Liver (tissue), 9 donors: ENCODE measurements around the gene KCNJ3. TPM values are rescaled to one million over a fixed set of nuclear protein-coding genes. Genes with fewer than 3 reads are reported as not detected.

Experiments used
- DNase-seq: peaks from one replicate; pipeline ENCODE4 v3.0.0-alpha.2; 2017; ENCODE audit warnings: low spot score
- H3K27ac ChIP-seq, 2 donors: one replicate each; pipeline ENCODE4 v1.7.0; 2013; ENCODE audit warnings: inconsistent platforms in 2 of 2, low read length in 2 of 2, control low read depth in 1 of 2, low read depth in 1 of 2, mild to moderate bottlenecking in 1 of 2
- H3K27me3 ChIP-seq, 4 donors: one replicate each; pipeline versions ENCODE4 v1.6.1 to v1.7.0; 2013; ENCODE audit warnings: low read length in 3 of 4, inconsistent platforms in 1 of 4, mild to moderate bottlenecking in 1 of 4, moderate library complexity in 1 of 4; ENCODE audit not compliant: control insufficient read depth in 4 of 4, insufficient read depth in 4 of 4
- H3K36me3 ChIP-seq, 4 donors: one replicate each; pipeline versions ENCODE4 v1.6.1 to v1.7.0; 2013; ENCODE audit warnings: low read length in 3 of 4, mild to moderate bottlenecking in 3 of 4, low read depth in 1 of 4, moderate library complexity in 1 of 4; ENCODE audit not compliant: control insufficient read depth in 4 of 4, insufficient read depth in 3 of 4
- H3K4me1 ChIP-seq, 4 donors: one replicate each; pipeline versions ENCODE4 v1.6.1 to v1.7.0; 2013; ENCODE audit warnings: low read length in 3 of 4, mild to moderate bottlenecking in 3 of 4, moderate library complexity in 1 of 4; ENCODE audit not compliant: control insufficient read depth in 4 of 4, insufficient read depth in 4 of 4
- H3K4me3 ChIP-seq, 3 donors: one replicate each; pipeline versions ENCODE4 v1.6.1 to v1.7.0; 2013; ENCODE audit warnings: low read length in 3 of 3, control low read depth in 1 of 3, low read depth in 1 of 3, mild to moderate bottlenecking in 1 of 3
- H3K9ac ChIP-seq, 2 donors: one replicate each; pipeline ENCODE4 v1.7.0; 2013; ENCODE audit warnings: low read length in 2 of 2, mild to moderate bottlenecking in 2 of 2, moderate library complexity in 2 of 2, control low read depth in 1 of 2, low read depth in 1 of 2
- H3K9me3 ChIP-seq, 4 donors: one replicate each; pipeline versions ENCODE4 v1.6.1 to v1.7.0; 2013; ENCODE audit warnings: low read length in 3 of 4; ENCODE audit not compliant: control insufficient read depth in 4 of 4
- CTCF ChIP-seq: fragments of 150-350 bp; IDR thresholded peaks from 2 replicates; pipeline ENCODE4 v1.5.1; 2017; ENCODE audit warnings: improper control_type of control experiment, low read depth, low read length; ENCODE audit not compliant: missing input control
- EGR1 ChIP-seq, 2 donors: IDR thresholded peaks; 2 replicates each; pipeline ENCODE4 v1.6.1; 2016 to 2018; ENCODE audit warnings: antibody characterized with exemption in 2 of 2, low read depth in 2 of 2
- FOXA2 ChIP-seq: IDR thresholded peaks from 2 replicates; pipeline ENCODE4 v1.6.1; 2016; ENCODE audit warnings: antibody characterized with exemption
- GABPA ChIP-seq, 2 donors: IDR thresholded peaks in 1 of 2; conservative IDR thresholded peaks in 1 of 2; 2 replicates each; pipeline ENCODE4 v1.6.1; 2016; ENCODE audit warnings: antibody characterized with exemption in 2 of 2, mild to moderate bottlenecking in 1 of 2, moderate library complexity in 1 of 2
- HNF4G ChIP-seq: IDR thresholded peaks from 2 replicates; pipeline ENCODE4 v1.6.1; 2016; ENCODE audit warnings: antibody characterized with exemption
- JUND ChIP-seq, 2 donors: IDR thresholded peaks; 2 replicates each; pipeline ENCODE4 v1.6.1; 2016; ENCODE audit warnings: antibody characterized with exemption in 2 of 2
- MAX ChIP-seq: IDR thresholded peaks from 2 replicates; pipeline ENCODE4 v1.6.1; 2016; ENCODE audit warnings: antibody characterized with exemption
- NR2F2 ChIP-seq: IDR thresholded peaks from 2 replicates; pipeline ENCODE4 v1.6.1; 2016; ENCODE audit warnings: antibody characterized with exemption
- RAD21 ChIP-seq, 2 donors: IDR thresholded peaks; 2 replicates each; pipeline ENCODE4 v1.6.1; 2016; ENCODE audit warnings: antibody characterized with exemption in 2 of 2, mild to moderate bottlenecking in 2 of 2
- REST ChIP-seq: IDR thresholded peaks from 2 replicates; pipeline ENCODE4 v1.6.1; 2016; ENCODE audit warnings: antibody characterized with exemption, mild to moderate bottlenecking
- RXRA ChIP-seq, 2 donors: IDR thresholded peaks; 2 replicates each; pipeline ENCODE4 v1.6.1; 2017 to 2018; ENCODE audit warnings: antibody characterized with exemption in 2 of 2, mild to moderate bottlenecking in 1 of 2
- SP1 ChIP-seq: IDR thresholded peaks from 2 replicates; pipeline ENCODE4 v1.6.1; 2018; ENCODE audit warnings: antibody characterized with exemption, mild to moderate bottlenecking
- TAF1 ChIP-seq: conservative IDR thresholded peaks from 2 replicates; pipeline ENCODE4 v1.6.1; 2016; ENCODE audit warnings: antibody characterized with exemption, mild to moderate bottlenecking
- YY1 ChIP-seq: IDR thresholded peaks from 2 replicates; pipeline ENCODE4 v1.6.1; 2016; ENCODE audit warnings: antibody characterized with exemption, mild to moderate bottlenecking
- ZBTB33 ChIP-seq: IDR thresholded peaks from 2 replicates; pipeline ENCODE4 v1.6.1; 2016; ENCODE audit warnings: antibody characterized with exemption
- WGBS: extraction: QIAGEN DNeasy Blood & Tissue Kit; methylation state at CpG from one replicate; pipeline ENCODE4 v1.1.7; 2013; 5-methylcytosine and 5-hydroxymethylcytosine counted together
- polyA plus RNA-seq, 2 donors: library from polyadenylated mRNA; stranded (reverse) in 1 of 2; unstranded in 1 of 2; fragments of 200-250 nt in 1 of 2; fragments of >200 nt in 1 of 2; fragmentation: Nextera tagmentation in 1 of 2; extraction: Ambion mirVana in 1 of 2; gene quantifications; one replicate each; pipeline versions ENCODE4 v1.2.1 to v1.2.3, GENCODE V29; 2013 to 2015
- total RNA-seq, 2 donors: library from RNA; depleted of rRNA; stranded (reverse); fragments of >200 nt; gene quantifications; one replicate each; pipeline ENCODE4 v1.2.3, GENCODE V29; 2014
- TF ChIP-seq, protein P1 (sequence below): IDR thresholded peaks from 2 replicates; pipeline ENCODE4 v1.6.1; 2016; ENCODE audit warnings: antibody characterized with exemption
- donor health status: healthy.
- donor health status: healthy.
- donor health status: healthy.
- donor health status: healthy.
- donor health status: healthy.

Gene KCNJ3
- total and polyA plus RNA-seq, 4 donors = 0.23 to 1.3 (median 0.43) TPM

DNA sequence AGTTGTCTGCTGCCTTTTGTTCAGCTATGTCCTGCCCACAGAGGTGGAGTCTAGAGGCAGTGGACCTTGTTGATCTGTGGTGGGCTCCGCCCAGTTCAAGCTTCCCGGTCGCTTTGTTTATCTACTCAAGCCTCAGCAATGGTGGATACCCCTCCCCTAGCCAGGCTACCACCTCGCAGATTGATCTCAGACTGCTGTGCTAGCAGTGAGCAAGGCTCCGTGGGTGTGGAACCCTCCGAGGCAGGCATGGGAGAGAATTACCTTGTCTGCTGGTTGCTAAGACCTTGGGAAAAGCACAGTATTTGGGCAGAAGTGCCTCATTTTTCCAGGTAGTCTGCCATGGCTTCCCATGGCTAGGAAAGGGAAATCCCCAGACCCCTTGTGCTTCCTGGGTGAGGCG lies 146.0 kb downstream of the KCNJ3 start (continued):
- TF ChIP-seq FOXA2 = no peak

DNA sequence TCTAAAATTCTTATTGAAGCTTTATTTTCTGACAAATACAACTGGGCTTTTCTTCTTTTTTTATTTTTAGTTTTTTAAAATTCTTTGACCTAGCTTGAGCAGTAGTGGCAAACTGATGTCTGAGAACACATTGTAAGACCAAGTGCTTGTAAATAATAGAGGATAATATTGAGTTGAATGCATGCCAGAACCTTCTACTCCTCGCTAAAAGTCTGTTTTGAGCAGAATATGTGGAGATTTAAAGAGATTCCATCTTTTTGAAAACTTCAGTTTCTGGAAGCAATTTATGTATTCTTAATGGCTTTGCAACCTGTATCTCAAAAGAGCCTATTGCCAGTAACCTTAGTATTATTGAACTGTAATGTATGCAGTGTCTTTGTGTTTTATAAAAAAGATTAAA lies 148.3 kb downstream of the KCNJ3 start:
- Histone ChIP-seq H3K9ac (no peak overlapping the region), H3K36me3 (no peaks in the 10 kb centered on the region), H3K27me3 (no peaks in the 10 kb centered on the region), H3K4me3 (no peak overlapping the region), H3K9me3 (no peaks in the 10 kb centered on the region), H3K4me1 (peaks cover 2 to 17% (median 13%) of the 10 kb centered on the region in 4 donors), H3K27ac (no peak overlapping the region)
- DNase-seq = no peak
- 46% methylated on average over 1 of the region's 1 CpG for WGBS
- TF ChIP-seq GABPA (IDR thresholded peaks at IDR 0.05 in 1 of 2, conservative IDR thresholded peaks at IDR 0.05 in 1 of 2) (no peak), FOXA2 (no peak), ZBTB33 (no peak), EGR1 (IDR thresholded peaks at IDR 0.05; ENCODE audit: low read depth in 2 of 2) (no peak), SP1 (no peak), HNF4G (no peak), MAX (no peak), CTCF (no peak)

- Histone ChIP-seq H3K27ac (no peak overlapping the region), H3K9me3 (no peaks in the 10 kb centered on the region), H3K36me3 (no peaks in the 10 kb centered on the region), H3K4me1 (peaks cover 2 to 17% (median 13%) of the 10 kb centered on the region in 4 donors), H3K27me3 (no peaks in the 10 kb centered on the region), H3K9ac (no peak overlapping the region), H3K4me3 (no peak overlapping the region)
- 74% methylated on average over 3 of the region's 3 CpGs for WGBS
- no peak for DNase-seq
- no peak for TF ChIP-seq SP1
- no peak for TF ChIP-seq MAX
- TF ChIP-seq JUND (IDR thresholded peaks at IDR 0.05) = no peak
- TF ChIP-seq RXRA (IDR thresholded peaks at IDR 0.05) = no peak
- no peak for TF ChIP-seq RAD21 (IDR thresholded peaks at IDR 0.05)
- TF ChIP-seq CTCF = no peak
- TF ChIP-seq FOXA2 = no peak
- no peak for TF ChIP-seq REST
- no peak for TF ChIP-seq TAF1
- TF ChIP-seq, protein P1, sequence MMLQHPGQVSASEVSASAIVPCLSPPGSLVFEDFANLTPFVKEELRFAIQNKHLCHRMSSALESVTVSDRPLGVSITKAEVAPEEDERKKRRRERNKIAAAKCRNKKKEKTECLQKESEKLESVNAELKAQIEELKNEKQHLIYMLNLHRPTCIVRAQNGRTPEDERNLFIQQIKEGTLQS = no peak
- no peak for TF ChIP-seq HNF4G
- no peak for TF ChIP-seq YY1
- TF ChIP-seq NR2F2 = no peak
These were observed 151.0 kb downstream of the KCNJ3 start for GRCh38 chr2:154849482-154849881.
